ENCODE measurements around the gene DIPK2A. TPM values are rescaled to one million over a fixed set of nuclear protein-coding genes. Genes with fewer than 3 reads are reported as not detected.

The DIPK2A gene
- total and polyA plus RNA-seq, 8 donors: 3.9 to 142 (median 20.7) TPM

DNA sequence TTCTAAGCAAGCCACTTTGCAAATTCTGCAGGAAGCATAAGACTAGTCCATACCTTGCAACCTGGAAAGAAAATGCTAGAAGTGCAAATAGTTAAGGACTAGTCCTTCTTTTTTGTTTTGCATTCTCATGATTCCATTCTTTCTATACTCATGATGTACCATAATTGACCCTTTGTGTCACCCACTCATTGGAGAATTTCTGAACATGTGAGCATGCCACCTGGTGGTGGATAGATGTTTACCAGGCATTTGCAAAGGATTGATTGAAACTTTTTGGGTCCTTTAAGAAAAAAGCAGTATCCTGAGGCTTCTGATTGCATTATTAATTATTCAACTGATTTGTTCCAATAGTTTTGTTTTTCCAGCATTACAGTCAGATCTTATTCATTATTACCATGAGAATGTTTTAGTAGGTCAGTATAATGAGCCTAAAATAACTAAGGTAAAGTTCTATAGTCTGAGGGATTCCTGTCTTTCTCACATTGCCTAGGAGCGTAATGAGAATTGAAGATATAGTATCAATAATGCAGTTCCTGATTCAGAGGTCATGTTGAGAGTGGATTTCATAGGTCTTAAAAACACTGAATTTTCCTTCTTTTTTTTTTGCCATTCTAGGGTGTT lies 20.2 kb upstream of the DIPK2A start:
- Histone ChIP-seq H3K36me3 (no peaks in the 10 kb centered on the region), H3K4me3 (no peak overlapping the region), H3K27ac (no peak overlapping the region), H3K4me1 (no peaks in the 10 kb centered on the region), H3K27me3 (no peaks in the 10 kb centered on the region), H3K9me3 (no peaks in the 10 kb centered on the region)
- 86 to 100% (median 95%) methylated on average over 1 of the region's 1 CpG for WGBS, 5 donors
- peak in 1 of 2 donors; percentile 45 for DNase-seq
- TF ChIP-seq, protein P1, sequence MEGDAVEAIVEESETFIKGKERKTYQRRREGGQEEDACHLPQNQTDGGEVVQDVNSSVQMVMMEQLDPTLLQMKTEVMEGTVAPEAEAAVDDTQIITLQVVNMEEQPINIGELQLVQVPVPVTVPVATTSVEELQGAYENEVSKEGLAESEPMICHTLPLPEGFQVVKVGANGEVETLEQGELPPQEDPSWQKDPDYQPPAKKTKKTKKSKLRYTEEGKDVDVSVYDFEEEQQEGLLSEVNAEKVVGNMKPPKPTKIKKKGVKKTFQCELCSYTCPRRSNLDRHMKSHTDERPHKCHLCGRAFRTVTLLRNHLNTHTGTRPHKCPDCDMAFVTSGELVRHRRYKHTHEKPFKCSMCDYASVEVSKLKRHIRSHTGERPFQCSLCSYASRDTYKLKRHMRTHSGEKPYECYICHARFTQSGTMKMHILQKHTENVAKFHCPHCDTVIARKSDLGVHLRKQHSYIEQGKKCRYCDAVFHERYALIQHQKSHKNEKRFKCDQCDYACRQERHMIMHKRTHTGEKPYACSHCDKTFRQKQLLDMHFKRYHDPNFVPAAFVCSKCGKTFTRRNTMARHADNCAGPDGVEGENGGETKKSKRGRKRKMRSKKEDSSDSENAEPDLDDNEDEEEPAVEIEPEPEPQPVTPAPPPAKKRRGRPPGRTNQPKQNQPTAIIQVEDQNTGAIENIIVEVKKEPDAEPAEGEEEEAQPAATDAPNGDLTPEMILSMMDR (IDR thresholded peaks at IDR 0.05): peak in 5 of 7 experiments; percentile 39 to 66 (median 59)
- no peak for TF ChIP-seq EP300 (IDR thresholded peaks at IDR 0.05)
- intact Hi-C loops (cut with DNase I; ENCODE audit: low total_unique reads): loop anchor here (10.0 kb wide), 1 partner anchor 177 kb away; no protein-coding TSS in a partner anchor

DNA sequence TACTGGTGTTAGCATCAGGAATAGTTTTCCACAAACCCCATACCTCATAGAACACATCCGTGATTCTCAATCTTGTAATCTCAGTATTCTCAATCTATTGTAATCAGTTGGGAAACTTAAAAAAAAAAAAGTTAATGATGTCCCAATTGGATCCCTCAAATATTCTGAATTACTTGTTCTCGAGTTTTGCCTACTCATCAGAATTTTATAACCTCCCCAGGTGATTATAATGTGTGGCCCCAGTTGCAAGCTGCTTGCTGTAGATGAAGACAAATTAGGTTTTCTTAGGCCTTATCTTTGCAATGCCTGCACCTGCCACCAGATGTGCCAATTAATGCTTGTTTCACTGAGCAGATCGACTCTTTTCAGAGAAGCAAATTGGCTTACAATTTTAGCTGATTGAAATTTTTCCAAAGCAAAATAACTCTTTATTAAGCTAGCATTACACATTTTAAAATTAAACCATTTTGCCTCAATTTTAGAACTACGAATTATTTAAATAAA lies 19.0 kb upstream of the DIPK2A start:
- Histone ChIP-seq H3K27ac (no peak overlapping the region), H3K36me3 (no peaks in the 10 kb centered on the region), H3K9me3 (no peaks in the 10 kb centered on the region), H3K27me3 (no peaks in the 10 kb centered on the region), H3K4me1 (no peaks in the 10 kb centered on the region), H3K4me3 (no peak overlapping the region)
- DNase-seq: no peak
- TF ChIP-seq EP300 (IDR thresholded peaks at IDR 0.05) (no peak), POLR2AphosphoS5 (IDR thresholded peaks at IDR 0.05) (no peak), POLR2A (IDR thresholded peaks at IDR 0.05) (no peak)
- TF ChIP-seq, protein P1 (IDR thresholded peaks at IDR 0.05): no peak
- intact Hi-C loops (cut with DNase I; ENCODE audit: low total_unique reads): loop anchor here (10.0 kb wide), 1 partner anchor 178 kb away; no protein-coding TSS in a partner anchor
- WGBS, 5 donors: 62 to 75% (median 68%) methylated on average over 4 of the region's 4 CpGs

DNA sequence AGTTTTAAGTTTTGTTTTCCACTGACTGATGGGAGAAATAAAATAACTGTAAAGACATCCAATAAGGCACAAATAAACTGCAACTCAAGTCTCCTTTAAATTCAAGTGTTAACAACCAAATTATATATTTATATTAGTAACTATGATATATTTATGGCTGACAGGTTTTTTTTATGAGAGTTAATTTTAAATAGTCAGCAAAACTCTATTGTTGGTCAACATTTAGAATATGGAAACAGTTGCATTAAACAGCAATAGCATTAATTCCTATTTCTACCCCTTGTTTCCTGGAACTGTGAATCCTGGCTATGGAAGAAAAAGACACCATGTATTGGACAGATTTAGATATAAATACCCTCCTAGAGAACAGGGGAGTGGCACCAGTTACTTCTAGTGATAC lies 16.5 kb upstream of the DIPK2A start:
- intact Hi-C loops (cut with DNase I; ENCODE audit: low total_unique reads): loop anchor here (10.0 kb wide), 1 partner anchor 180 kb away; no protein-coding TSS in a partner anchor
- H3K36me3 ChIP-seq: no peaks in the 10 kb centered on the region
- H3K4me3 ChIP-seq: no peak overlapping the region
- H3K27me3 ChIP-seq: no peaks in the 10 kb centered on the region
- TF ChIP-seq POLR2AphosphoS5 (IDR thresholded peaks at IDR 0.05) (no peak), POLR2A (IDR thresholded peaks at IDR 0.05) (no peak), EP300 (IDR thresholded peaks at IDR 0.05) (no peak)
- TF ChIP-seq, protein P1 (IDR thresholded peaks at IDR 0.05): no peak
- DNase-seq: no peak
- H3K27ac ChIP-seq: no peak overlapping the region
- no peaks in the 10 kb centered on the region for H3K4me1 ChIP-seq
- peaks cover 0 to 10% (median 7%) of the 10 kb centered on the region in 4 donors for H3K9me3 ChIP-seq

DNA sequence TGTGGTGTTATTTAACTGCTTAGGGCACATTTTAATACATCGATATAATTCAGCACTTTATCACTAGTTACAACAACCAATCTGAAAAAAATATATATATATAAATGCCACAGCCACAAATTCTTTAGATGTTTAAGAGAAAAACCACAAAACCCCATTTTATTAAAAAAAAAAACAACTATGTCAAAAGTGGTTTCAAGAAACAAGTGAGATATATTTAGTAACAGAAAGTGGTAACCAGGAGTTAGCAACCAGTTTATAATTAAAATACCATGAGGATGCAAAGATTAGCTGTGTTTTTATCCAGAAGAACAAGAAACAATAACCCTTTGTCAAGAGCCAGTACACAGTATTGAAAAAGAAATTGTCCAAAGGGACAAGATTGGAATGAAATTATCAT lies 14.8 kb upstream of the DIPK2A start:
- TF ChIP-seq, protein P1 (IDR thresholded peaks at IDR 0.05): no peak
- TF ChIP-seq EP300 (IDR thresholded peaks at IDR 0.05) (no peak), POLR2A (IDR thresholded peaks at IDR 0.05) (no peak), POLR2AphosphoS5 (IDR thresholded peaks at IDR 0.05) (no peak)
- Histone ChIP-seq H3K27ac (no peak overlapping the region), H3K27me3 (no peaks in the 10 kb centered on the region), H3K36me3 (no peaks in the 10 kb centered on the region), H3K9me3 (peaks cover 0 to 10% (median 7%) of the 10 kb centered on the region in 4 donors), H3K4me3 (no peak overlapping the region), H3K4me1 (no peaks in the 10 kb centered on the region)
- intact Hi-C loops (cut with DNase I; ENCODE audit: low total_unique reads): loop anchor here (10.0 kb wide), 1 partner anchor 182 kb away; no protein-coding TSS in a partner anchor
- no peak for DNase-seq
- WGBS, 5 donors: 76 to 90% (median 79%) methylated on average over 1 of the region's 1 CpG

All from stomach (tissue), 9 donors.